GM12878 (cell line): ENCODE data around the gene LGALS3BP. TPM values are rescaled to one million over a fixed set of nuclear protein-coding genes. Genes with fewer than 3 reads are reported as not detected.

Source experiments
- CBX5 ChIP-seq: sonication (generic); IDR thresholded peaks from 2 replicates; pipeline ENCODE4 v1.6.1; 2016; ENCODE audit warnings: low read depth, moderate library complexity, mild to moderate bottlenecking, inconsistent platforms
- CUX1 ChIP-seq: IDR thresholded peaks from 2 replicates; pipeline ENCODE4 v1.6.1; 2012; ENCODE audit warnings: improper control_type of control experiment, low read depth, low read length; ENCODE audit not compliant: insufficient replicate concordance
- POLR2A ChIP-seq: IDR thresholded peaks from 2 replicates; pipeline ENCODE4 v1.6.1; 2011; ENCODE audit warnings: low read depth, mild to moderate bottlenecking, low read length
- PRDM15 ChIP-seq: fragments of 450-650 bp; formaldehyde crosslinking; IDR thresholded peaks from 2 replicates; pipeline ENCODE4 v1.4.0; 2020; ENCODE audit warnings: mild to moderate bottlenecking, moderate library complexity
- polyA plus RNA-seq, 11 experiments: library from polyadenylated mRNA; depleted of rRNA in 4 of 11; unstranded in 6 of 11; stranded (reverse) in 5 of 11; fragments of >200 nt; fragmentation: Nextera tagmentation in 4 of 11; fragmentation: Illumina TruSeq in 1 of 11; extraction: Ambion mirVana in 4 of 11; extraction: Trizol in 1 of 11; gene quantifications; 1 replicate in 1 of 11; 2 replicates in 10 of 11; pipeline versions ENCODE4 v1.2.1 to v1.2.3, GENCODE V29; 2011 to 2016; ENCODE audit warnings: inconsistent platforms in 2 of 11, missing spikeins in 2 of 11, low read depth in 1 of 11
- total RNA-seq, 4 experiments: library from RNA; depleted of rRNA in 3 of 4; stranded (reverse); fragments of >200 nt in 3 of 4; fragmentation: Illumina TruSeq in 1 of 4; extraction: Trizol in 1 of 4; gene quantifications; 2 replicates each; pipeline versions ENCODE4 v1.2.1 to v1.2.3, GENCODE V29; 2013 to 2021

The LGALS3BP gene
- total and polyA plus RNA-seq, 10 of the 15 experiments (the other 5 are each of a cell fraction or from before 2014, with no cell fraction given), result 0.52 to 5.2 (median 1.9) TPM

GRCh38 chr17:78957128-78957527 lies 22.6 kb downstream of the LGALS3BP start (continued):
- TF ChIP-seq CUX1 (no peak), POLR2A (no peak), PRDM15 (CRISPR knock-in tag) (no peak), CBX5 (no peak)
